ENCODE measurements around the gene STARD9.

GRCh38 chr15:42602501-42602900, 27.1 kb downstream of the STARD9 start:
- TF ChIP-seq MXI1 (IDR thresholded peaks at IDR 0.05; ENCODE audit: low read depth, low read length) = no peak
- TF ChIP-seq FOXJ2 (tag; IDR thresholded peaks at IDR 0.05) = no peak
- TF ChIP-seq ZNF384 (IDR thresholded peaks at IDR 0.05; ENCODE audit: low read depth, low read length) = no peak
- no peak for TF ChIP-seq RBM34 (IDR thresholded peaks at IDR 0.05; ENCODE audit: borderline replicate concordance, insufficient read depth, low read length)
- no peak for TF ChIP-seq CTCF (IDR thresholded peaks at IDR 0.05 in 2 of 3, conservative IDR thresholded peaks at IDR 0.05 in 1 of 3; ENCODE audit: insufficient read depth in 2 of 3, low read depth in 1 of 3, low read length in 3 of 3)
- TF ChIP-seq NCOA1 (IDR thresholded peaks at IDR 0.05; ENCODE audit: low read depth) = no peak
- no peak for TF ChIP-seq SP1 (CRISPR knock-in tag; IDR thresholded peaks at IDR 0.05)
- TF ChIP-seq PRDM10 (IDR thresholded peaks at IDR 0.05; ENCODE audit: partially characterized antibody) = no peak
- no peak for TF ChIP-seq CBFB (CRISPR knock-in tag; IDR thresholded peaks at IDR 0.05)
- peak; percentile 58 for TF ChIP-seq EP300 (IDR thresholded peaks at IDR 0.05; ENCODE audit: low read length)
- TF ChIP-seq NR3C1 (CRISPR knock-in tag; IDR thresholded peaks at IDR 0.05) = no peak
- no peak for TF ChIP-seq ELF4 (CRISPR knock-in tag; IDR thresholded peaks at IDR 0.05)
- TF ChIP-seq ETV6 (IDR thresholded peaks at IDR 0.05; ENCODE audit: borderline replicate concordance in 1 of 2, low read depth in 2 of 2, low read length in 1 of 2) = no peak
- no peak for TF ChIP-seq ETV6 (CRISPR knock-in tag; IDR thresholded peaks at IDR 0.05; ENCODE audit: borderline replicate concordance)
- TF ChIP-seq POLR2AphosphoS5 (IDR thresholded peaks at IDR 0.05; ENCODE audit: control insufficient read depth, insufficient read depth, low read depth, low read length) = no peak
